HepG2 (cell line): ENCODE results near the gene MLH1.

Source experiments
- FOXO1 ChIP-seq: sonication (generic); formaldehyde crosslinking; IDR thresholded peaks from 2 replicates; pipeline ENCODE4 v1.4.0; 2020; ENCODE audit warnings: missing genetic modification reagents
- JUN ChIP-seq: sonication (generic); formaldehyde crosslinking; IDR thresholded peaks from 2 replicates; pipeline ENCODE4 v1.4.0; 2020; ENCODE audit warnings: mild to moderate bottlenecking, missing genetic modification reagents
- POLR2A ChIP-seq, 2 experiments: IDR thresholded peaks; 2 replicates each; pipeline ENCODE4 v1.6.1; 2011; ENCODE audit warnings: low read depth in 2 of 2, low read length in 2 of 2, mild to moderate bottlenecking in 1 of 2, moderate library complexity in 1 of 2; ENCODE audit not compliant: insufficient read depth in 1 of 2
- POLR2AphosphoS5 ChIP-seq: IDR thresholded peaks from 2 replicates; pipeline ENCODE4 v1.6.1; 2012; ENCODE audit warnings: low read depth, low read length
- TF ChIP-seq, protein P1 (sequence below), 2 experiments: sonication (generic) in 1 of 2; formaldehyde crosslinking in 1 of 2; IDR thresholded peaks; 2 replicates each; pipeline versions ENCODE4 v1.5.1 to v1.6.1; 2011 to 2020; ENCODE audit warnings: borderline replicate concordance in 1 of 2, low read depth in 1 of 2, low read length in 1 of 2, mild to moderate bottlenecking in 1 of 2, missing genetic modification reagents in 1 of 2, moderate library complexity in 1 of 2
- TF ChIP-seq, protein P2 (sequence below): sonication (generic); formaldehyde crosslinking; IDR thresholded peaks from 2 replicates; pipeline ENCODE4 v1.8.0; 2022; ENCODE audit warnings: mild to moderate bottlenecking, missing genetic modification reagents, borderline replicate concordance
- TF ChIP-seq, protein P3 (sequence below): sonication (generic); formaldehyde crosslinking; IDR thresholded peaks from 2 replicates; pipeline ENCODE4 v1.5.0; 2020; ENCODE audit warnings: mild to moderate bottlenecking, missing genetic modification reagents, moderate library complexity

DNA sequence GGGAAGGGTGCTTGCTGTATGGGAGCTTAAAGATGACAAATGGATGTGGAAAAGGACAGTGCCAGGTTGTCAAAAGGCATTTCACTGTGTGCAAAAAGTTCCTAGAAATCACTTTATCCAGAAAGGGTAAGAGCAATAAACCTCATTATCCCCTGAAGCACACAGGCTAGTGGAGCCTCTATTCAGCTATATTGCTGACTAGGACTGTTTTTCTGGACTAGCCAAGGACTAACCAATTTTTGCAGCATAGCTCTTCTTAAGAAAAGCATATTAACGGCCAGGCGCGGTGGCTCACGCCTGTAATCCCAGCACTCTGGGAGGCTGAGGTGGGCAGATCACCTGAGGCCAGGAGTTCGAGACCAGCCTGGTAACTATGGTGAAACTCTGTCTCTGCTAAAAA lies 64.8 kb downstream of the MLH1 start:
- TF ChIP-seq, protein P1, sequence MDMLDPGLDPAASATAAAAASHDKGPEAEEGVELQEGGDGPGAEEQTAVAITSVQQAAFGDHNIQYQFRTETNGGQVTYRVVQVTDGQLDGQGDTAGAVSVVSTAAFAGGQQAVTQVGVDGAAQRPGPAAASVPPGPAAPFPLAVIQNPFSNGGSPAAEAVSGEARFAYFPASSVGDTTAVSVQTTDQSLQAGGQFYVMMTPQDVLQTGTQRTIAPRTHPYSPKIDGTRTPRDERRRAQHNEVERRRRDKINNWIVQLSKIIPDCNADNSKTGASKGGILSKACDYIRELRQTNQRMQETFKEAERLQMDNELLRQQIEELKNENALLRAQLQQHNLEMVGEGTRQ (IDR thresholded peaks at IDR 0.05; ENCODE audit: low read depth, low read length): no peak
- TF ChIP-seq, protein P1 (CRISPR knock-in tag; IDR thresholded peaks at IDR 0.05; ENCODE audit: borderline replicate concordance): no peak
- TF ChIP-seq POLR2AphosphoS5 (no peak), FOXO1 (no peak), JUN (CRISPR knock-in tag) (no peak), POLR2A (IDR thresholded peaks at IDR 0.05; ENCODE audit: insufficient read depth in 1 of 2, low read depth in 2 of 2, low read length in 2 of 2) (no peak)
- TF ChIP-seq, protein P2, sequence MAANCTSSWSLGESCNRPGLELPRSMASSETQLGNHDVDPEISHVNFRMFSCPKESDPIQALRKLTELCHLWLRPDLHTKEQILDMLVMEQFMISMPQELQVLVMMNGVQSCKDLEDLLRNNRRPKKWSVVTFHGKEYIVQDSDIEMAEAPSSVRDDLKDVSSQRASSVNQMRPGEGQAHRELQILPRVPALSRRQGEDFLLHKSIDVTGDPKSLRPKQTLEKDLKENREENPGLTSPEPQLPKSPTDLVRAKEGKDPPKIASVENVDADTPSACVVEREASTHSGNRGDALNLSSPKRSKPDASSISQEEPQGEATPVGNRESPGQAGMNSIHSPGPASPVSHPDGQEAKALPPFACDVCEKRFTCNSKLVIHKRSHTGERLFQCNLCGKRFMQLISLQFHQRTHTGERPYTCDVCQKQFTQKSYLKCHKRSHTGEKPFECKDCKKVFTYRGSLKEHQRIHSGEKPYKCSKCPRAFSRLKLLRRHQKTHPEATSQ (CRISPR knock-in tag): no peak
- TF ChIP-seq, protein P3, sequence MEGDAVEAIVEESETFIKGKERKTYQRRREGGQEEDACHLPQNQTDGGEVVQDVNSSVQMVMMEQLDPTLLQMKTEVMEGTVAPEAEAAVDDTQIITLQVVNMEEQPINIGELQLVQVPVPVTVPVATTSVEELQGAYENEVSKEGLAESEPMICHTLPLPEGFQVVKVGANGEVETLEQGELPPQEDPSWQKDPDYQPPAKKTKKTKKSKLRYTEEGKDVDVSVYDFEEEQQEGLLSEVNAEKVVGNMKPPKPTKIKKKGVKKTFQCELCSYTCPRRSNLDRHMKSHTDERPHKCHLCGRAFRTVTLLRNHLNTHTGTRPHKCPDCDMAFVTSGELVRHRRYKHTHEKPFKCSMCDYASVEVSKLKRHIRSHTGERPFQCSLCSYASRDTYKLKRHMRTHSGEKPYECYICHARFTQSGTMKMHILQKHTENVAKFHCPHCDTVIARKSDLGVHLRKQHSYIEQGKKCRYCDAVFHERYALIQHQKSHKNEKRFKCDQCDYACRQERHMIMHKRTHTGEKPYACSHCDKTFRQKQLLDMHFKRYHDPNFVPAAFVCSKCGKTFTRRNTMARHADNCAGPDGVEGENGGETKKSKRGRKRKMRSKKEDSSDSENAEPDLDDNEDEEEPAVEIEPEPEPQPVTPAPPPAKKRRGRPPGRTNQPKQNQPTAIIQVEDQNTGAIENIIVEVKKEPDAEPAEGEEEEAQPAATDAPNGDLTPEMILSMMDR (CRISPR knock-in tag): no peak
